HCT116 (cell line): Measurements from ENCODE around the gene PRR9. TPM values are rescaled to one million over a fixed set of nuclear protein-coding genes. Genes with fewer than 3 reads are reported as not detected.
A peak's percentile ranks its signal among the peaks of the same experiment; 100 is the strongest.

ENCODE experiments used
- ATAC-seq: fragments of 200-7000 bp; cut with Tn5 transposase; 2 replicates; pipeline ENCODE4 v1.9.1; 2020; ENCODE audit warnings: mild to moderate bottlenecking, moderate library complexity
- BruUV-seq: library from RNA; stranded (reverse); fragments of 400-500 nt; replicated peaks from 2 replicates; lab custom pipeline; 2021; lab: Mats Ljungman, UMichigan
- CTCF ChIA-PET: fragments of 300-600 bp; sonication (Branson Sonifier 250); formaldehyde crosslinking; loops from one replicate; lab custom pipeline; 2021; ENCODE audit warnings: antibody characterized with exemption; lab: Charles Lee
- POLR2A ChIA-PET: fragments of 300-600, 350-600 bp; sonication (Branson Sonifier 250); formaldehyde crosslinking; loops from one replicate; lab custom pipeline; 2021; ENCODE audit warnings: antibody characterized with exemption; lab: Charles Lee
- RAD21 ChIA-PET, 2 experiments: fragments of 300-600 bp; sonication (Branson Sonifier 250); formaldehyde crosslinking; loops; one replicate each; lab custom pipeline; 2023; ENCODE audit warnings: low total read pairs in 2 of 2; ENCODE audit not compliant: uncharacterized antibody in 2 of 2, unreplicated experiment in 2 of 2, low non-redundant PET in 1 of 2; lab: Charles Lee
- DNase-seq: peaks from one replicate; pipeline ENCODE4 v3.0.0-alpha.2; 2010; ENCODE audit warnings: low read depth, low spot score
- H2AFZ ChIP-seq: fragments of 200-600 bp; shearing (Covaris generic), sonication (generic); 2 replicates; pipeline ENCODE4 v1.6.1; 2017; ENCODE audit warnings: low read depth, mixed run types, mixed read lengths, antibody characterized with exemption, low read length; ENCODE audit not compliant: poor library complexity, severe bottlenecking
- H3K27ac ChIP-seq: 2 replicates; pipeline ENCODE4 v1.5.1; 2012; ENCODE audit warnings: low read depth, low read length
- H3K27me3 ChIP-seq: fragments of 200-600 bp; sonication (generic); 2 replicates; pipeline ENCODE4 v1.6.1; 2016; ENCODE audit warnings: mixed run types, low read length, mixed read lengths; ENCODE audit not compliant: insufficient read depth
- H3K36me3 ChIP-seq, 2 experiments: fragments of 200-500 bp in 1 of 2; fragments of 200-600 bp in 1 of 2; sonication (Bioruptor generic) in 1 of 2; sonication (generic) in 1 of 2; 2 replicates each; pipeline versions ENCODE4 v1.5.1 to v1.6.1; 2014 to 2016; ENCODE audit warnings: low read length in 2 of 2, inconsistent platforms in 1 of 2, mixed read lengths in 1 of 2, mixed run types in 1 of 2; ENCODE audit not compliant: insufficient read depth in 2 of 2, control insufficient read depth in 1 of 2
- H3K4me1 ChIP-seq, 2 experiments: fragments of 200-600 bp in 1 of 2; sonication (generic) in 1 of 2; 2 replicates each; pipeline versions ENCODE4 v1.5.1 to v1.6.1; 2012 to 2017; ENCODE audit warnings: low read length in 2 of 2, inconsistent platforms in 1 of 2, mild to moderate bottlenecking in 1 of 2, mixed read lengths in 1 of 2, mixed run types in 1 of 2, moderate library complexity in 1 of 2; ENCODE audit not compliant: insufficient read depth in 2 of 2, control insufficient read depth in 1 of 2
- H3K4me2 ChIP-seq: fragments of 200-600 bp; sonication (generic); 2 replicates; pipeline ENCODE4 v1.6.1; 2017; ENCODE audit warnings: mixed run types, low read length, mixed read lengths
- H3K4me3 ChIP-seq, 2 experiments: fragments of 200-600 bp in 1 of 2; sonication (generic) in 1 of 2; replicated peaks in 1 of 2; 2 replicates each; pipeline ENCODE4 v1.5.1; 2011 to 2016; ENCODE audit warnings: low read length in 2 of 2, control low read depth in 1 of 2, low read depth in 1 of 2, mild to moderate bottlenecking in 1 of 2, mixed read lengths in 1 of 2, mixed run types in 1 of 2
- H3K79me2 ChIP-seq: fragments of 200-600 bp; sonication (generic); 2 replicates; pipeline ENCODE4 v1.6.1; 2017; ENCODE audit warnings: mild to moderate bottlenecking, mixed run types, low read length, moderate library complexity, mixed read lengths; ENCODE audit not compliant: insufficient read depth
- H3K9ac ChIP-seq: fragments of 200-600 bp; sonication (generic); 2 replicates; pipeline ENCODE4 v1.6.1; 2016; ENCODE audit warnings: low read length, mixed read lengths
- H3K9me2 ChIP-seq: fragments of 200-600 bp; sonication (generic), shearing (Covaris generic); 2 replicates; pipeline ENCODE4 v1.6.1; 2017; ENCODE audit warnings: mixed run types, mild to moderate bottlenecking, moderate library complexity; ENCODE audit not compliant: insufficient read depth
- H3K9me3 ChIP-seq, 2 experiments: fragments of 200-500 bp in 1 of 2; fragments of 200-600 bp in 1 of 2; sonication (Bioruptor generic) in 1 of 2; sonication (generic) in 1 of 2; 2 replicates each; pipeline ENCODE4 v1.6.1; 2014 to 2017; ENCODE audit warnings: low read length in 2 of 2, mixed read lengths in 2 of 2, inconsistent platforms in 1 of 2, low read depth in 1 of 2, mild to moderate bottlenecking in 1 of 2, mixed run types in 1 of 2, moderate library complexity in 1 of 2; ENCODE audit not compliant: control insufficient read depth in 1 of 2, insufficient read depth in 1 of 2
- H4K20me1 ChIP-seq: fragments of 200-600 bp; sonication (generic), shearing (Covaris generic); 2 replicates; pipeline ENCODE4 v1.6.1; 2017; ENCODE audit warnings: mixed run types, mild to moderate bottlenecking, moderate library complexity; ENCODE audit not compliant: insufficient read depth
- CBX3 ChIP-seq: IDR thresholded peaks from 2 replicates; pipeline ENCODE4 v1.6.1; 2012; ENCODE audit warnings: low read depth
- EGR1 ChIP-seq: IDR thresholded peaks from 2 replicates; pipeline ENCODE4 v1.6.1; 2012; ENCODE audit warnings: low read depth
- ELF1 ChIP-seq: IDR thresholded peaks from 2 replicates; pipeline ENCODE4 v1.6.1; 2012; ENCODE audit warnings: low read depth, borderline replicate concordance
- EZH2phosphoT487 ChIP-seq: fragments of 200-600 bp; IDR thresholded peaks from 2 replicates; pipeline ENCODE4 v1.6.1; 2018; ENCODE audit warnings: antibody characterized with exemption, borderline replicate concordance
- JUND ChIP-seq: IDR thresholded peaks from 2 replicates; pipeline ENCODE4 v1.6.1; 2012
- RAD21 ChIP-seq: IDR thresholded peaks from 2 replicates; pipeline ENCODE4 v1.6.1; 2012; ENCODE audit warnings: low read depth, mild to moderate bottlenecking
- SIN3A ChIP-seq: IDR thresholded peaks from 2 replicates; pipeline ENCODE4 v1.6.1; 2012; ENCODE audit warnings: low read depth
- SRF ChIP-seq: IDR thresholded peaks from 2 replicates; pipeline ENCODE4 v1.6.1; 2012; ENCODE audit warnings: low read depth
- ZFX ChIP-seq: fragments of 450-650 bp; IDR thresholded peaks from 2 replicates; pipeline ENCODE4 v1.6.1; 2017
- ZNF274 ChIP-seq: fragments of 200-500 bp; sonication (Bioruptor generic); IDR thresholded peaks from 2 replicates; pipeline ENCODE4 v1.6.1; 2014; ENCODE audit warnings: mild to moderate bottlenecking, low read depth, low read length, inconsistent platforms
- intact Hi-C: fragments of 100-400 bp; cut with micrococcal nuclease; formaldehyde crosslinking; loops from 2 replicates; pipeline ENCODE4 v1.10.0; 2022
- total RNA-seq: library from RNA; stranded (reverse); gene quantifications from one replicate; pipeline ENCODE4 v1.2.1, GENCODE V29; 2021; ENCODE audit not compliant: unreplicated experiment
- TF ChIP-seq, protein P1 (sequence below), 3 experiments: fragments of 200-600 bp in 1 of 3; sonication (generic) in 1 of 3; IDR thresholded peaks in 2 of 3; conservative IDR thresholded peaks in 1 of 3; 2 replicates each; pipeline ENCODE4 v1.5.1; 2012 to 2017; ENCODE audit warnings: low read depth in 2 of 3, low read length in 2 of 3, antibody characterized with exemption in 1 of 3, borderline replicate concordance in 1 of 3, control low read depth in 1 of 3, mild to moderate bottlenecking in 1 of 3, mixed read lengths in 1 of 3, mixed run types in 1 of 3, moderate library complexity in 1 of 3; ENCODE audit not compliant: insufficient read depth in 1 of 3
- TF ChIP-seq, protein P2 (sequence below): IDR thresholded peaks from 2 replicates; pipeline ENCODE4 v1.6.1; 2011; ENCODE audit warnings: mild to moderate bottlenecking, low read length, moderate library complexity; ENCODE audit not compliant: insufficient replicate concordance; ENCODE audit errors: extremely low read depth
- TF ChIP-seq, protein P3 (sequence below): IDR thresholded peaks from 2 replicates; pipeline ENCODE4 v1.6.1; 2012

Gene PRR9
- total RNA-seq, 1 experiment from 2014 or later = not detected

DNA sequence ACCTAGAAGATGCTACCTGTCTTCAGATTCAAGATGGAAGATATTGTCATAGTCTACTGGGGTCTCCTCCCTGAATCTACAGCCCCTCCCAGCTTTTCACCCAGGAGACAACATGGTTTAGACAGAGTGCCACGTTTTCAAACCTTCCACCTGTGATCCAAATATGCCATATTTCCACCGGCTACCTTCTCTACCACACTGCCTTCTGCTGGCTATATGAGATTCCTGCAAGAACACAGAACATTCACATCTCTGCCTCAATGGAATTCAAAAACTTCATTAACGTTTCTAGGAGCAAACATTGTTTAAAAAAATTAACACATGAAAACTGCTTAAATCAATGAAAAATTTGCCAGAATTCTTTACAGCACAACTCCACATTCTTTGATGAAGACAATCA lies 27.0 kb upstream of the PRR9 start:
- no peaks in the 10 kb centered on the region for H3K4me1 ChIP-seq
- no peak overlapping the region for H2AFZ ChIP-seq
- POLR2A ChIA-PET = no interaction called here
- RAD21 ChIA-PET = no interaction called here
- no peaks in the 10 kb centered on the region for H3K9me2 ChIP-seq
- H3K27ac ChIP-seq = no peak overlapping the region
- H3K27me3 ChIP-seq = peaks cover 35% of the 10 kb centered on the region; the same call in 1 of the 2 replicates
- H3K4me3 ChIP-seq = no peak overlapping the region
- TF ChIP-seq, protein P1, sequence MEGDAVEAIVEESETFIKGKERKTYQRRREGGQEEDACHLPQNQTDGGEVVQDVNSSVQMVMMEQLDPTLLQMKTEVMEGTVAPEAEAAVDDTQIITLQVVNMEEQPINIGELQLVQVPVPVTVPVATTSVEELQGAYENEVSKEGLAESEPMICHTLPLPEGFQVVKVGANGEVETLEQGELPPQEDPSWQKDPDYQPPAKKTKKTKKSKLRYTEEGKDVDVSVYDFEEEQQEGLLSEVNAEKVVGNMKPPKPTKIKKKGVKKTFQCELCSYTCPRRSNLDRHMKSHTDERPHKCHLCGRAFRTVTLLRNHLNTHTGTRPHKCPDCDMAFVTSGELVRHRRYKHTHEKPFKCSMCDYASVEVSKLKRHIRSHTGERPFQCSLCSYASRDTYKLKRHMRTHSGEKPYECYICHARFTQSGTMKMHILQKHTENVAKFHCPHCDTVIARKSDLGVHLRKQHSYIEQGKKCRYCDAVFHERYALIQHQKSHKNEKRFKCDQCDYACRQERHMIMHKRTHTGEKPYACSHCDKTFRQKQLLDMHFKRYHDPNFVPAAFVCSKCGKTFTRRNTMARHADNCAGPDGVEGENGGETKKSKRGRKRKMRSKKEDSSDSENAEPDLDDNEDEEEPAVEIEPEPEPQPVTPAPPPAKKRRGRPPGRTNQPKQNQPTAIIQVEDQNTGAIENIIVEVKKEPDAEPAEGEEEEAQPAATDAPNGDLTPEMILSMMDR (IDR thresholded peaks at IDR 0.05 in 2 of 3, conservative IDR thresholded peaks at IDR 0.05 in 1 of 3; ENCODE audit: borderline replicate concordance in 1 of 3, insufficient read depth in 1 of 3, low read depth in 2 of 3, low read length in 2 of 3) = peak; percentile 61 to 74 (median 69); a peak in 5 of 6 replicates
- no peak for TF ChIP-seq ELF1
- peak; percentile 68 for TF ChIP-seq RAD21
- no peaks in the 10 kb centered on the region for H3K79me2 ChIP-seq
- intact Hi-C loops = loop anchor here (5.0 kb wide), 1 partner anchor 273 kb away; no protein-coding TSS in a partner anchor
- DNase-seq (peak; percentile 27), ATAC-seq (peak; percentile 77)
- no peaks in the 10 kb centered on the region for H3K36me3 ChIP-seq
- BruUV-seq = no TSS peak
- H3K4me2 ChIP-seq = no peak overlapping the region
- no peak overlapping the region for H3K9ac ChIP-seq
- CTCF ChIA-PET = interaction anchor here (0.6 to 4.6 kb wide), 3 partner anchors 230 to 320 kb away, joined by 3 to 94 read pairs (median 5); no protein-coding TSS in a partner anchor
- H4K20me1 ChIP-seq = no peaks in the 10 kb centered on the region
- H3K9me3 ChIP-seq = no peaks in the 10 kb centered on the region

DNA sequence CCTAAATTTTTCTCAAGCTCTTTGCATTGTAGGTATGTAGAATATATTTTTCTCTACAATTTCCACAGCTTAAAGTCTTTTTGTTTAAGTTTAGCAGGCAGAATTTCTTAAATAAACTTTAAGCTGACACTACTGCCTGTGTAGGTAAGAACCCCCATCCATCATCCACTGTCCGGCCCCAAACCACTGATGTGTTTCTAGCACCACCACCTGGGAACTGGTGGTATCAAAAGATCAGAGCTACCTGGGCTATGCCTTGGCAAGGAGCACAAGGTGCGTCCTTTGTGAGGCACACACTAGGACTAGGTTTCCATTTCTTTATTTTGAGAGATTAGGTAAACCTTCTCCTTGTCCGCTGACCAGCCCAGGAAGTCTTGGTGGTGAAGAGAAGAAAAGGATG lies 24.7 kb upstream of the PRR9 start:
- ATAC-seq (peak; percentile 88), DNase-seq (peak; percentile 28)
- Histone ChIP-seq H3K27ac (no peak overlapping the region), H3K27me3 (peaks cover 56% of the 10 kb centered on the region), H3K4me3 (no peak overlapping the region), H3K9me2 (no peaks in the 10 kb centered on the region), H4K20me1 (no peaks in the 10 kb centered on the region), H3K9ac (no peak overlapping the region), H3K79me2 (no peaks in the 10 kb centered on the region), H3K36me3 (no peaks in the 10 kb centered on the region), H3K4me1 (no peaks in the 10 kb centered on the region), H3K9me3 (no peaks in the 10 kb centered on the region), H3K4me2 (no peak overlapping the region), H2AFZ (no peak overlapping the region)
- ChIA-PET CTCF (interaction anchor here (0.6 to 4.6 kb wide), 28 partner anchors 23 to 598 kb away, joined by 3 to 94 read pairs (median 4); partner anchors contain the start of gene SMCP), POLR2A (no interaction called here), RAD21 (interaction anchor here (0.6 to 1.4 kb wide), 6 partner anchors 51 to 324 kb away, joined by 3 to 4 read pairs (median 3); partner anchors contain the start of gene SMCP (in 1 of the 2))
- BruUV-seq = no TSS peak
- intact Hi-C loops = loop anchor here (1.0 to 5.0 kb wide), 3 partner anchors 232 to 321 kb away; no protein-coding TSS in a partner anchor
- TF ChIP-seq JUND = no peak
- no peak for TF ChIP-seq CBX3
- no peak for TF ChIP-seq EGR1
- TF ChIP-seq ZNF274 = no peak
- TF ChIP-seq, protein P1 (IDR thresholded peaks at IDR 0.05 in 2 of 3, conservative IDR thresholded peaks at IDR 0.05 in 1 of 3; ENCODE audit: borderline replicate concordance in 1 of 3, insufficient read depth in 1 of 3, low read depth in 2 of 3, low read length in 2 of 3) = peak; percentile 69 to 73 (median 72); a peak in 5 of 6 replicates
- TF ChIP-seq, protein P2, sequence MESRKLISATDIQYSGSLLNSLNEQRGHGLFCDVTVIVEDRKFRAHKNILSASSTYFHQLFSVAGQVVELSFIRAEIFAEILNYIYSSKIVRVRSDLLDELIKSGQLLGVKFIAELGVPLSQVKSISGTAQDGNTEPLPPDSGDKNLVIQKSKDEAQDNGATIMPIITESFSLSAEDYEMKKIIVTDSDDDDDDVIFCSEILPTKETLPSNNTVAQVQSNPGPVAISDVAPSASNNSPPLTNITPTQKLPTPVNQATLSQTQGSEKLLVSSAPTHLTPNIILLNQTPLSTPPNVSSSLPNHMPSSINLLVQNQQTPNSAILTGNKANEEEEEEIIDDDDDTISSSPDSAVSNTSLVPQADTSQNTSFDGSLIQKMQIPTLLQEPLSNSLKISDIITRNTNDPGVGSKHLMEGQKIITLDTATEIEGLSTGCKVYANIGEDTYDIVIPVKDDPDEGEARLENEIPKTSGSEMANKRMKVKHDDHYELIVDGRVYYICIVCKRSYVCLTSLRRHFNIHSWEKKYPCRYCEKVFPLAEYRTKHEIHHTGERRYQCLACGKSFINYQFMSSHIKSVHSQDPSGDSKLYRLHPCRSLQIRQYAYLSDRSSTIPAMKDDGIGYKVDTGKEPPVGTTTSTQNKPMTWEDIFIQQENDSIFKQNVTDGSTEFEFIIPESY = no peak
- no peak for TF ChIP-seq EZH2phosphoT487
- no peak for TF ChIP-seq ZFX
- TF ChIP-seq, protein P3, sequence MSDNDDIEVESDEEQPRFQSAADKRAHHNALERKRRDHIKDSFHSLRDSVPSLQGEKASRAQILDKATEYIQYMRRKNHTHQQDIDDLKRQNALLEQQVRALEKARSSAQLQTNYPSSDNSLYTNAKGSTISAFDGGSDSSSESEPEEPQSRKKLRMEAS = no peak
- no peak for TF ChIP-seq SRF
- no peak for TF ChIP-seq SIN3A
